ENCODE measurements around the gene ACTR3. TPM values are rescaled to one million over a fixed set of nuclear protein-coding genes. Genes with fewer than 3 reads are reported as not detected.

ACTR3 gene
- total RNA-seq, 4 donors from 2014 or later = 94.6 to 127 (median 115) TPM

DNA sequence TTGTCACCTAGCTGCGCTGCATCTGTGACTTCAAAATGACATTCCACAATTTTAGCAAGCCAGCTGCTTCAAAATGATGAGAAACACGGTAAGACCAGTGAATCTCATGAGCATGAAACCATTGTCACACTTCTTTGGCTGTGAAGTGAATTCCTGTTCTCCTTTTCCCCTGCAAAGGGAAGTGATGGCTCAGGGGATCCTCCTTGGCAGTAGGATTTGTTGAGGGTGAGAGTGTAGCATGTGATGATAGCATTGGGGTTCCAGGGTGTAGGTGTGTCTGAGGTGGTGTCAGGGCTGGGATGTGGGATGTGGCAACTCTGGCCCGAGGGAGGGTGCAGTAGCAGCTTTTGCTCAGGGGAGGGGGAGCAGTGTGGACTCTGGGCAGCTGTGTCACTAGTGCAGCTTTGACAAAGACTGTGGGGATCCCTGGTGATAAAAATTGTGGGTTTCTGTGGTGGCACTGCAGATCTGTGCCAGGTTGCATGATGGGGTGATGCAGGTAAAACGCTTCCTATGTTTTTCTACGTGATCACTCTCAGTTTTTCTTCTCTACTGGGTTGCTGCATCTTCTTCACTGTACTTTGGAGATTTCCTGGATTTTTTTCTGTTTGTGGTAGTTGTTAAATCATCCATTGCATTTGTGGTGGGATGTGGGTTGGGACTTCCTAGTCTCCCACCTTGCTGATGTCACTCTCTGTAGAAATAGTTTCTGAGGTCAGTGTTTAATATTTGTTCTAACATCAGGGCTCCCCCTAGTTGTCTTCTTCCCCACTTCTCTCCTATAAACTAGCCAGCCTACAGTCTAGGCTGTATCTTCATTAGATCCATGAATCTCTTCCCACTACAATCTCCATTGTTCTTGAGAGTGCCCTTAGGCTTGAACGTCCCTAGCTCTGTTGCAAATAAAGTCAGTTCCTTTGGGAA, 107.0 kb downstream of the ACTR3 start:
- TF ChIP-seq POLR2AphosphoS5 (IDR thresholded peaks at IDR 0.05) (no peak), EP300 (IDR thresholded peaks at IDR 0.05) (no peak), POLR2A (IDR thresholded peaks at IDR 0.05) (no peak)
- TF ChIP-seq, protein P1, sequence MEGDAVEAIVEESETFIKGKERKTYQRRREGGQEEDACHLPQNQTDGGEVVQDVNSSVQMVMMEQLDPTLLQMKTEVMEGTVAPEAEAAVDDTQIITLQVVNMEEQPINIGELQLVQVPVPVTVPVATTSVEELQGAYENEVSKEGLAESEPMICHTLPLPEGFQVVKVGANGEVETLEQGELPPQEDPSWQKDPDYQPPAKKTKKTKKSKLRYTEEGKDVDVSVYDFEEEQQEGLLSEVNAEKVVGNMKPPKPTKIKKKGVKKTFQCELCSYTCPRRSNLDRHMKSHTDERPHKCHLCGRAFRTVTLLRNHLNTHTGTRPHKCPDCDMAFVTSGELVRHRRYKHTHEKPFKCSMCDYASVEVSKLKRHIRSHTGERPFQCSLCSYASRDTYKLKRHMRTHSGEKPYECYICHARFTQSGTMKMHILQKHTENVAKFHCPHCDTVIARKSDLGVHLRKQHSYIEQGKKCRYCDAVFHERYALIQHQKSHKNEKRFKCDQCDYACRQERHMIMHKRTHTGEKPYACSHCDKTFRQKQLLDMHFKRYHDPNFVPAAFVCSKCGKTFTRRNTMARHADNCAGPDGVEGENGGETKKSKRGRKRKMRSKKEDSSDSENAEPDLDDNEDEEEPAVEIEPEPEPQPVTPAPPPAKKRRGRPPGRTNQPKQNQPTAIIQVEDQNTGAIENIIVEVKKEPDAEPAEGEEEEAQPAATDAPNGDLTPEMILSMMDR (IDR thresholded peaks at IDR 0.05) = no peak
- H3K27me3 ChIP-seq = no peaks in the 10 kb centered on the region
- H3K4me1 ChIP-seq = no peaks in the 10 kb centered on the region
- no peak overlapping the region for H3K27ac ChIP-seq
- WGBS = 68% methylated on average over 5 of the region's 6 CpGs
- H3K4me3 ChIP-seq = no peak overlapping the region
- no peaks in the 10 kb centered on the region for H3K9me3 ChIP-seq
- no peaks in the 10 kb centered on the region for H3K36me3 ChIP-seq
- DNase-seq (ENCODE audit: low spot score in 2 of 2) = no peak

DNA sequence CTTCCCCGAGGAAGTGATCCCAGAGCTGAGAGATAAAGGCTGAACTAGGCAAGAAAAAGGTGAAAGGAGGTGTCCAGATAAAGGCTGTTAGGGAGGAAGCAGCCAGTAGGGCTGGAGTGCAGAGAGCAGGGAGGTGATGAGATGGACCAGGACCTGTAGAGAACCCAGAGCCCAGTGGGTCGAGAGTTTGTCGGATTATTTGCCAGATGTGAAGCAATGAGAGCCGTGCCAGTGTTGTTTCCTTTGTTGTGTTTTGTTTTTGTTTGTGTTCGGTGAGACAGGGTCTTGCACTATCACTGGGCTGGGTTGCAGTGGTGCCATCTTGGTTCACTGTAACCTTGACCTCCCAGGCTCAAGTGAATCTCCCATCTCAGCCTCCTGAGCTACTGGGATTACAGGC, 111.3 kb downstream of the ACTR3 start:
- TF ChIP-seq EP300 (IDR thresholded peaks at IDR 0.05) (no peak), POLR2A (IDR thresholded peaks at IDR 0.05) (no peak)
- TF ChIP-seq, protein P1 (IDR thresholded peaks at IDR 0.05) = no peak
- DNase-seq (ENCODE audit: low spot score in 2 of 2) = no peak
- no peak overlapping the region for H3K27ac ChIP-seq
- no peaks in the 10 kb centered on the region for H3K9me3 ChIP-seq
- H3K27me3 ChIP-seq = no peaks in the 10 kb centered on the region
- 68% methylated on average over 5 of the region's 5 CpGs for WGBS
- no peaks in the 10 kb centered on the region for H3K36me3 ChIP-seq
- no peaks in the 10 kb centered on the region for H3K4me1 ChIP-seq
- H3K4me3 ChIP-seq = no peak overlapping the region

DNA sequence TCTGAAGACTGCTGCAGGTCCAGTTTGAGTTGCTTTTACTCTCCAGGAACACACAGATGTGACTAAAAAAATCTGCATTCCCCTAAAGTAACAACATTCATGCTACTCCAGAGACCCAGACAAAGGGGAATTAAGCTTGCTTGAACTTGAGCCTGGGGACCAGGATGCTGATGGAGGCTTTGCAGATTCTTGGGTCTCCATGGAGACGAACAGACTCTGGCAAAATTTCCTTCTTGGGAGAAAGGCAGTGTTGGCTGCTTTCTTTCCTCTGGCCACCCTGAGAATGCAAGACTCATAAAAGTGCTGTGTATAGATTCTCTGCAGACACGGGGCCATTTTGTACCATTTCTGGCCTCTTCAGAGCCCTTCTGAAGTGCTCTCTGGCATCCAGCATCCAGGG, 112.0 kb downstream of the ACTR3 start:
- WGBS = 79% methylated on average over 2 of the region's 2 CpGs

DNA sequence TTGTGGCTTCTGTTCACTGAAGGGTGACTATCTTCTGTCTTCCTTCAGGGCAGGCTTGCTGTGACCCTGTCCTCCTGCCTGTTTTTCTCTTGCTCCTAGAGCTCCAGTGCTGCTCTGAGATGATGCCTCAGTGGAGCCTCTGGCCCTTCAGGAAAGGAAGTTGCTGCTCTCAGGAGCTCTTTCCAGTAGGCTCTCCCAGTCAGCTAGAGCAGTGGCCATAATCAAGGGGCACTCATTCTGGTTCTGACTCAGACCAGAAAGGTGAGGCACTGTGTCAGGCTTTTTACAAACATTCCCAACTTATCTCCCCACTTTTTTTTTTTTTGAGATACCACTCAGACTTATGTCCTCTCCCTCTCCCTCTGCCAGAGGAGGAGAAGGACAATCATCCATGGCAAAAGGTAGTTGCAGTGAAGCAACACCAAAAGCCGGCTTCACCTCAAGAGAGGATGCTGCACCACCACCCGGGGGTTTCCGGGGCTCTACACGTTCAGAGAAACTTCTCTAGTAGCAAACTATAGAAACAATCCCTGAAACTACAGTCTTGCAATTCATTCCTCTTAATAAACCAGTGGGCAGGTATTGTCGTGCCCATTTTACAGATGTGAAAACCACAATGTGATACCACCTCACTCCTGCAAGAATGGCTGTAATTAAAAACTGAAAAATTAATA, 115.4 kb downstream of the ACTR3 start:
- no peaks in the 10 kb centered on the region for H3K9me3 ChIP-seq
- DNase-seq (ENCODE audit: low spot score in 2 of 2) = no peak
- TF ChIP-seq POLR2AphosphoS5 (IDR thresholded peaks at IDR 0.05) = no peak
- TF ChIP-seq, protein P1 (IDR thresholded peaks at IDR 0.05) = no peak
- no peak for TF ChIP-seq EP300 (IDR thresholded peaks at IDR 0.05)
- TF ChIP-seq POLR2A (IDR thresholded peaks at IDR 0.05) = no peak
- 86% methylated on average over 5 of the region's 5 CpGs for WGBS
- no peaks in the 10 kb centered on the region for H3K27me3 ChIP-seq
- H3K4me1 ChIP-seq = no peaks in the 10 kb centered on the region
- H3K4me3 ChIP-seq = no peak overlapping the region
- no peaks in the 10 kb centered on the region for H3K36me3 ChIP-seq
- no peak overlapping the region for H3K27ac ChIP-seq

More for the DNA sequence above, 112.0 kb downstream of the ACTR3 start:
- no peaks in the 10 kb centered on the region for H3K27me3 ChIP-seq
- no peak overlapping the region for H3K27ac ChIP-seq
- no peak for TF ChIP-seq POLR2A (IDR thresholded peaks at IDR 0.05)
- TF ChIP-seq EP300 (IDR thresholded peaks at IDR 0.05) = no peak
- no peak for TF ChIP-seq POLR2AphosphoS5 (IDR thresholded peaks at IDR 0.05)
- TF ChIP-seq, protein P1 (IDR thresholded peaks at IDR 0.05) = no peak
- H3K4me1 ChIP-seq = no peaks in the 10 kb centered on the region
- no peak for DNase-seq (ENCODE audit: low spot score in 2 of 2)
- H3K36me3 ChIP-seq = no peaks in the 10 kb centered on the region
- H3K4me3 ChIP-seq = no peak overlapping the region
- H3K9me3 ChIP-seq = no peaks in the 10 kb centered on the region

DNA sequence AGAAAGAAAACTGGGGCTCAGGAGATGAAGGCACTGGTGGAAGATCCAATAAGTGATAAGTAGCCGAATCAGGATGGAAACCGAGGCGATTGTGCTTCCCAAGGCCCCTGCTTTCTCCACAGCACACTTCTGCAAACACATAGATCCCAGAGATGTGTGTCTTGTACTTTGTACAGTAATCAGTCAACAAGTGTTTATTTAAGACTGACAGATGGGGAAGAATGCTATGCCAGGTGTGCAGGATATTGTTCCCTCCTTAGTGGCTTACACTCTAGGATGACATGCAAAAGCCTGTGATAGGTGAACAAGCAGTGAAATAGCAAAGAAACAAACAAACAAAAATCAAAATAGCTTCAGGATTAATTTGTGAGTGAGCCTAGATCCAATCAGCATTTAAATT, 116.6 kb downstream of the ACTR3 start:
- TF ChIP-seq EP300 (IDR thresholded peaks at IDR 0.05) (no peak), POLR2A (IDR thresholded peaks at IDR 0.05) (no peak), POLR2AphosphoS5 (IDR thresholded peaks at IDR 0.05) (no peak)
- TF ChIP-seq, protein P1 (IDR thresholded peaks at IDR 0.05) = no peak
- no peak overlapping the region for H3K4me3 ChIP-seq

More for the DNA sequence above, 116.6 kb downstream of the ACTR3 start:
- Histone ChIP-seq H3K9me3 (no peaks in the 10 kb centered on the region), H3K36me3 (no peaks in the 10 kb centered on the region), H3K4me1 (no peaks in the 10 kb centered on the region), H3K27ac (no peak overlapping the region), H3K27me3 (no peaks in the 10 kb centered on the region)
- DNase-seq (ENCODE audit: low spot score in 2 of 2) = no peak
- WGBS = 82% methylated on average over 3 of the region's 3 CpGs
